H9 (cell line): ENCODE measurements around the gene SEC61B. TPM values are rescaled to one million over a fixed set of nuclear protein-coding genes. Genes with fewer than 3 reads are reported as not detected.

Source experiments
- DNase-seq: peaks from one replicate; pipeline ENCODE4 v3.0.0-alpha.2; 2017
- H2AFZ ChIP-seq: one replicate; pipeline ENCODE4 v1.6.1; 2013; ENCODE audit warnings: mild to moderate bottlenecking, low read length, control low read depth, moderate library complexity
- H2AK5ac ChIP-seq: 2 replicates; pipeline ENCODE4 v1.6.1; 2013; ENCODE audit warnings: low read length, control low read depth, mixed read lengths; ENCODE audit not compliant: insufficient read length
- H2BK120ac ChIP-seq: one replicate; pipeline ENCODE4 v1.6.1; 2013; ENCODE audit warnings: low read depth, mild to moderate bottlenecking, low read length, control low read depth, inconsistent platforms; ENCODE audit not compliant: poor library complexity, severe bottlenecking
- H2BK12ac ChIP-seq: 2 replicates; pipeline ENCODE4 v1.6.1; 2013; ENCODE audit warnings: low read length, control low read depth, mixed read lengths, low read depth; ENCODE audit not compliant: insufficient read length
- H2BK15ac ChIP-seq: 2 replicates; pipeline ENCODE4 v1.6.1; 2013; ENCODE audit warnings: low read depth, low read length, control low read depth
- H2BK20ac ChIP-seq: one replicate; pipeline ENCODE4 v1.6.1; 2013; ENCODE audit warnings: low read depth, mild to moderate bottlenecking, low read length, control low read depth, inconsistent platforms; ENCODE audit not compliant: poor library complexity, severe bottlenecking
- H2BK5ac ChIP-seq: 2 replicates; pipeline ENCODE4 v1.6.1; 2013; ENCODE audit warnings: low read length, control low read depth, mixed read lengths; ENCODE audit not compliant: insufficient read length
- H3K14ac ChIP-seq: 2 replicates; pipeline ENCODE4 v1.6.1; 2013; ENCODE audit warnings: low read length, control low read depth; ENCODE audit not compliant: insufficient read depth
- H3K18ac ChIP-seq: 2 replicates; pipeline ENCODE4 v1.6.1; 2013; ENCODE audit warnings: low read depth, mild to moderate bottlenecking, mixed read lengths, low read length, control low read depth; ENCODE audit not compliant: insufficient read length
- H3K23ac ChIP-seq: 2 replicates; pipeline ENCODE4 v1.6.1; 2013; ENCODE audit warnings: low read length, control low read depth, mixed read lengths, low read depth; ENCODE audit not compliant: insufficient read length
- H3K23me2 ChIP-seq: 2 replicates; pipeline ENCODE4 v1.6.1; 2013; ENCODE audit warnings: low read depth, mild to moderate bottlenecking, mixed read lengths, low read length, control low read depth; ENCODE audit not compliant: insufficient read length, poor library complexity, severe bottlenecking
- H3K27ac ChIP-seq: 2 replicates; pipeline ENCODE4 v1.5.1; 2013; ENCODE audit warnings: low read length, control low read depth, mixed read lengths, low read depth; ENCODE audit not compliant: insufficient read length
- H3K27me3 ChIP-seq: 2 replicates; pipeline ENCODE4 v1.6.1; 2013; ENCODE audit warnings: low read length, control low read depth, inconsistent platforms; ENCODE audit not compliant: insufficient read depth
- H3K4ac ChIP-seq: 2 replicates; pipeline ENCODE4 v1.6.1; 2013; ENCODE audit warnings: low read depth, mild to moderate bottlenecking, control low read depth, inconsistent platforms, low read length, moderate library complexity
- H3K4me1 ChIP-seq: 2 replicates; pipeline ENCODE4 v1.6.1; 2013; ENCODE audit warnings: low read length, control low read depth, inconsistent platforms; ENCODE audit not compliant: insufficient read depth
- H3K4me2 ChIP-seq: 2 replicates; pipeline ENCODE4 v1.6.1; 2013; ENCODE audit warnings: low read length, control low read depth, mixed read lengths; ENCODE audit not compliant: insufficient read length, insufficient read depth
- H3K56ac ChIP-seq: 2 replicates; pipeline ENCODE4 v1.6.1; 2013; ENCODE audit warnings: low read depth, mild to moderate bottlenecking, mixed read lengths, low read length, control low read depth; ENCODE audit not compliant: insufficient read length
- H3K79me1 ChIP-seq: 2 replicates; pipeline ENCODE4 v1.6.1; 2013; ENCODE audit warnings: low read depth, mild to moderate bottlenecking, moderate library complexity, low read length, control low read depth, inconsistent platforms; ENCODE audit not compliant: insufficient read depth, poor library complexity, severe bottlenecking
- H3K79me2 ChIP-seq: 2 replicates; pipeline ENCODE4 v1.6.1; 2013; ENCODE audit warnings: low read length, control low read depth, inconsistent platforms; ENCODE audit not compliant: insufficient read depth
- H3K9ac ChIP-seq: 2 replicates; pipeline ENCODE4 v1.6.1; 2013; ENCODE audit warnings: low read length, control low read depth, mixed read lengths; ENCODE audit not compliant: insufficient read length; ENCODE audit errors: extremely low read depth
- H3K9me3 ChIP-seq: one replicate; pipeline ENCODE4 v1.6.1; 2013; ENCODE audit warnings: low read depth, low read length, inconsistent platforms; ENCODE audit not compliant: control insufficient read depth
- H3T11ph ChIP-seq: one replicate; pipeline ENCODE4 v1.6.1; 2013; ENCODE audit warnings: mild to moderate bottlenecking, low read length, control low read depth, inconsistent platforms
- H4K20me1 ChIP-seq: one replicate; pipeline ENCODE4 v1.6.1; 2013; ENCODE audit not compliant: control insufficient read depth, insufficient read length, insufficient read depth
- H4K5ac ChIP-seq: 2 replicates; pipeline ENCODE4 v1.6.1; 2013; ENCODE audit warnings: low read depth, mild to moderate bottlenecking, mixed read lengths, low read length, control low read depth; ENCODE audit not compliant: insufficient read length
- H4K8ac ChIP-seq: replicated peaks from 2 replicates; pipeline ENCODE4 v1.6.1; 2013; ENCODE audit warnings: low read length, control low read depth, mixed read lengths, low read depth; ENCODE audit not compliant: insufficient read length
- H4K91ac ChIP-seq: 2 replicates; pipeline ENCODE4 v1.6.1; 2013; ENCODE audit warnings: low read depth, mild to moderate bottlenecking, moderate library complexity, mixed read lengths, low read length, control low read depth; ENCODE audit not compliant: insufficient read length
- H3K27ac Mint-ChIP-seq, 3 experiments: 2 replicates in 2 of 3; 3 replicates in 1 of 3; pipeline ENCODE4 v1.8.0; 2020 to 2021; ENCODE audit warnings: mixed read lengths in 3 of 3, mild to moderate bottlenecking in 1 of 3, moderate library complexity in 1 of 3
- H3K27me3 Mint-ChIP-seq: 2 replicates; pipeline ENCODE4 v1.8.0; 2021; ENCODE audit warnings: low read depth, mild to moderate bottlenecking, moderate library complexity, mixed read lengths
- H3K36me3 Mint-ChIP-seq, 3 experiments: 2 replicates in 2 of 3; 3 replicates in 1 of 3; pipeline ENCODE4 v1.8.0; 2020 to 2021; ENCODE audit warnings: low read depth in 3 of 3, mixed read lengths in 3 of 3; ENCODE audit not compliant: insufficient read depth in 1 of 3
- H3K4me1 Mint-ChIP-seq, 2 experiments: 2 replicates each; pipeline ENCODE4 v1.8.0; 2020; ENCODE audit warnings: mixed read lengths in 2 of 2
- H3K4me3 Mint-ChIP-seq, 2 experiments: 2 replicates in 1 of 2; 3 replicates in 1 of 2; pipeline ENCODE4 v1.8.0; 2020 to 2021; ENCODE audit warnings: mild to moderate bottlenecking in 2 of 2, mixed read lengths in 2 of 2, moderate library complexity in 1 of 2
- H3K9me3 Mint-ChIP-seq, 2 experiments: 2 replicates in 1 of 2; 3 replicates in 1 of 2; pipeline ENCODE4 v1.8.0; 2020; ENCODE audit warnings: mild to moderate bottlenecking in 2 of 2, mixed read lengths in 2 of 2, moderate library complexity in 1 of 2
- CTCF ChIP-seq: fragments of 200-600 bp; sonication (generic); conservative IDR thresholded peaks from 3 replicates; pipeline ENCODE4 v1.8.0; 2021; ENCODE audit warnings: antibody characterized with exemption, mild to moderate bottlenecking
- WGBS: extraction: QIAGEN DNeasy Blood & Tissue Kit; methylation state at CpG from one replicate; pipeline ENCODE4 v1.1.7; 2013; ENCODE audit warnings: missing lambda C conversion rate, low lambda C conversion rate, mixed read lengths; ENCODE audit not compliant: insufficient read length; ENCODE audit errors: extremely low coverage; 5-methylcytosine and 5-hydroxymethylcytosine counted together
- total RNA-seq: library from RNA; stranded (reverse); gene quantifications from 2 replicates; pipeline ENCODE4 v1.2.1, GENCODE V29; 2021

The SEC61B gene
- total RNA-seq, 1 experiment from 2014 or later, result 142 TPM

- Histone ChIP-seq H3K79me2 (no peaks in the 10 kb centered on the region), H3K18ac (no peak overlapping the region), H2AFZ (no peak overlapping the region), H2BK5ac (no peak overlapping the region), H2BK120ac (no peak overlapping the region), H3K23me2 (no peaks in the 10 kb centered on the region), H2BK15ac (no peak overlapping the region), H4K8ac (no peak overlapping the region), H3T11ph (no peak overlapping the region), H2AK5ac (no peak overlapping the region), H3K9me3 (no peaks in the 10 kb centered on the region), H3K4me1 (no peaks in the 10 kb centered on the region), H3K4ac (no peak overlapping the region), H3K4me2 (no peak overlapping the region), H3K27me3 (no peaks in the 10 kb centered on the region), H2BK20ac (no peak overlapping the region), H3K9ac (no peak overlapping the region), H4K20me1 (no peaks in the 10 kb centered on the region), H2BK12ac (no peak overlapping the region), H3K56ac (no peak overlapping the region), H3K79me1 (no peaks in the 10 kb centered on the region), H3K14ac (no peak overlapping the region), H3K27ac (no peak overlapping the region), H3K23ac (no peak overlapping the region), H4K5ac (no peak overlapping the region), H4K91ac (no peak overlapping the region)
- no peaks in the 10 kb centered on the region for H3K36me3 Mint-ChIP-seq
- H3K9me3 Mint-ChIP-seq, result no peaks in the 10 kb centered on the region
- TF ChIP-seq CTCF, result no peak
- no peaks in the 10 kb centered on the region; the same call in 1 of the 2 replicates for H3K27me3 Mint-ChIP-seq
- H3K27ac Mint-ChIP-seq, result no peak overlapping the region; a peak in 1 of 7 replicates
- no CpG with 5 or more reads among the region's 3 CpGs for WGBS
- H3K4me1 Mint-ChIP-seq, result peaks cover 5 to 9% of the 10 kb centered on the region in 2 experiments
- no peak overlapping the region for H3K4me3 Mint-ChIP-seq
- DNase-seq, result no peak
Observed at GRCh38 chr9:99270491-99270890, 48.4 kb downstream of the SEC61B start.
